Large intestine (tissue), 3 donors: ENCODE data around the gene STRIP2. TPM values are rescaled to one million over a fixed set of nuclear protein-coding genes. Genes with fewer than 3 reads are reported as not detected.
"Not testable (repeated sequence)": the region's sequence is repeated elsewhere in the genome, so short reads cannot be mapped to it uniquely, and the experiment has no call there.

ENCODE experiments used
- DNase-seq, 2 donors: peaks; one replicate each; pipeline versions ENCODE4 v3.0.0 to v3.0.0-alpha.2; 2013
- H3K27ac ChIP-seq: one replicate; pipeline ENCODE4 v1.5.1; 2013; ENCODE audit warnings: low read length
- H3K27me3 ChIP-seq: 2 replicates; pipeline ENCODE4 v1.6.1; 2013; ENCODE audit warnings: low read length; ENCODE audit not compliant: control insufficient read depth, insufficient read depth
- H3K36me3 ChIP-seq: 2 replicates; pipeline ENCODE4 v1.6.1; 2013; ENCODE audit warnings: low read length; ENCODE audit not compliant: control insufficient read depth, insufficient read depth
- H3K4me1 ChIP-seq: one replicate; pipeline ENCODE4 v1.6.1; 2013; ENCODE audit warnings: low read length; ENCODE audit not compliant: control insufficient read depth, insufficient read depth
- H3K4me3 ChIP-seq: one replicate; pipeline ENCODE4 v1.5.1; 2013; ENCODE audit warnings: low read length
- H3K9me3 ChIP-seq: one replicate; pipeline ENCODE4 v1.6.1; 2013; ENCODE audit warnings: mild to moderate bottlenecking, low read depth, low read length, moderate library complexity; ENCODE audit not compliant: control insufficient read depth
- WGBS: methylation state at CpG from one replicate; pipeline ENCODE4 v1.1.5; 2013; ENCODE audit warnings: low lambda C conversion rate; ENCODE audit not compliant: insufficient coverage; 5-methylcytosine and 5-hydroxymethylcytosine counted together
- polyA plus RNA-seq: library from polyadenylated mRNA; unstranded; fragments of 120-200 nt; gene quantifications from one replicate; pipeline ENCODE4 v1.2.1, GENCODE V29; 2013

The STRIP2 gene
- polyA plus RNA-seq, 1 donor = 2.0 TPM

DNA sequence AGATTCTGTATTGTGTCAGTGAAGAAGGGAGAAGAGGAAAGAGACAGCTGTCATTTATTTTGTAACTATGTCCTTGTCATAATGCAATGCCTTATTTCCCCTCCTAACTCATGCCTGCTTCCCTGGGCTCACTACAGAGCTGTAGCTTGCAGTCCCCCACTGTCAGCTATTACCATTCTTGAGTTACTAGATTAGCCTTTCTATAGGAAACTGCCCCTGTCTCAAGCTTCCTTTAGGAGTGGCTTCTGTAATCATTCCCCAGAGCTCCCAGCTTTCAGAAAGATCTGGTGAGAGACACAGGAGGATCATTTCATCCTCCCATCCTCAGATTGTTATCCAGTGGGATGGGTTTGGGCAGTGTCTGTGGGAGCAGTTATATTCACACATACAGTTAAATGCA, 35.7 kb downstream of the STRIP2 start:
- Histone ChIP-seq H3K36me3 (no peaks in the 10 kb centered on the region), H3K4me3 (no peak overlapping the region), H3K9me3 (no peaks in the 10 kb centered on the region), H3K27ac (no peak overlapping the region), H3K4me1 (no peaks in the 10 kb centered on the region), H3K27me3 (no peaks in the 10 kb centered on the region)
- DNase-seq = no peak

DNA sequence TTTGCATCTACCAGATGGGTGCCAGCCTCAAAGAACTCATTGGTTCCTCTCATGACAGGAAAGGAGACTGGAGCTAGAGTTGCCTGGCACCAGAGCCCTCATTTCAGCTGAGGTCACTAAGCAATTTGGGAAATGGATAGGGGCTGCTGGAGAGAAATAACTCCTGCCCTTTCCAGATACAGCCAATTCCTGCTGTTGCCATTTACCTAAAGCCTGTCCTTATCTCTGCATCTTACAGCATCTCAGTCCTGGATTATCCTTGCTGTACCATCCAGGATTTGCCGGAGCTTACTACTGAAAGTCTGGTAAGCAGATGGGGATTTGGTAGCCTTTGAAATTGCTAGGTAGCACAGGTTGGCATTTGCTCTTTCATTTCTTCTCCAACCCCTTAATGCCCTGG, 36.2 kb downstream of the STRIP2 start:
- Histone ChIP-seq H3K9me3 (no peaks in the 10 kb centered on the region), H3K4me3 (no peak overlapping the region), H3K36me3 (no peaks in the 10 kb centered on the region), H3K27ac (no peak overlapping the region), H3K4me1 (no peaks in the 10 kb centered on the region), H3K27me3 (no peaks in the 10 kb centered on the region)
- no CpG with 5 or more reads among the region's 1 CpG for WGBS
- DNase-seq = no peak

DNA sequence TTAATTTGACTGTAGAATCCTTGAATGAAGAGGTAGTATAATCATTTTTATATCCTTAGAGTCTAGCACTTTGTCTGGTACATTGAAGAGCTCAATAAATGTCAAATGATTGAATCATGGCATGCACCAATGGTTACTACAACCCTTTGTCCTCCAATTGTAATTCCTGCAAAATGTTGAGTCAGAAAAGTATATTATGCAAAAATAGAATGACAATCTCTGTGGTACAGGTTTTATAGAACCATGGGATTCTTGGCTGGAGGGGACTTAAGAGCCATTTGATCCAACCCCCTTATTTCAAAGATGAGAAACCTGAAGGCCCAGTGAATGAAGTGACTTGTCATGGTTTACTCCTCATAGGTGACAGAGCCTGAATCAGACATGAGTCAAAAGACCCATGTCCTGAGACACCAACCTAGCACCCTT, 37.2 kb downstream of the STRIP2 start:
- peaks cover 2% of the 10 kb centered on the region for H3K9me3 ChIP-seq
- no peaks in the 10 kb centered on the region for H3K27me3 ChIP-seq
- DNase-seq = no peak
- no peaks in the 10 kb centered on the region for H3K4me1 ChIP-seq
- no peaks in the 10 kb centered on the region for H3K36me3 ChIP-seq
- no peak overlapping the region for H3K4me3 ChIP-seq
- H3K27ac ChIP-seq = no peak overlapping the region

DNA sequence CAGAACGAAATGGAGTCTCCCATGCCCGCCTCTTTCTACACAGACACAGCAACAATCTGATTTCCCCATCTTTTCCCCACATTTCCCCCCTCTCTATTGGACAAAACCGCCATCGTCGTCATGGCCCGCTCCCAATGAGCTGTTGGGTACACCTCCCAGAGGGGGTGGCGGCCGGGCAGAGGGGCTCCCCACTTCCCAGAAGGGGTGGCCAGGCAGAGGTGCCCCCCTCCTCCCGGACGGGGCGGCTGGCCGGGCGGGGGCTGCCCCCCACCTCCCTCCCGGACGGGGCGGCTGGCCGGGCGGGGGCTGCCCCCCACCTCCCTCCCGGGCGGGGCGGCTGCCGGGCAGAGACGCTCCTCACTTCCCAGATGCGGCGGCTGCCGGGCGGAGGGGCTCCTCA, 41.7 kb downstream of the STRIP2 start:
- H3K27ac ChIP-seq, H3K9me3 ChIP-seq: not testable (repeated sequence)
- no CpG with 5 or more reads among the region's 27 CpGs for WGBS

DNA sequence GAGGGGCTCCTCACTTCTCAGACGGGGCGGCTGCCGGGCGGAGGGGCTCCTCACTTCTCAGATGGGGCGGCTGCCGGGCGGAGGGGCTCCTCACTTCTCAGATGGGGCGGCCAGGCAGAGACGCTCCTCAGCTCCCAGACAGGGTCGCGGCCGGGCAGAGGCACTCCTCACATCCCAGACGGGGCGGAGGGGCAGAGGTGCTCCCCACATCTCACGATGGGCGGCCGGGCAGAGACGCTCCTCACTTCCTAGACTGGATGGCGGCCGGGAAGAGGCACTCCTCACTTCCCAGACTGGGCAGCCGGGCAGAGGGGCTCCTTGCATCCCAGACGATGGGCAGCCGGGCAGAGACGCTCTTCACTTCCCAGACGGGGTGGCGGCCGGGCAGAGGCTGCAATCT, 42.2 kb downstream of the STRIP2 start:
- H3K4me3 ChIP-seq, DNase-seq, H3K9me3 ChIP-seq, H3K27ac ChIP-seq, H3K4me1 ChIP-seq, H3K36me3 ChIP-seq, H3K27me3 ChIP-seq: not testable (repeated sequence)
- WGBS = no CpG with 5 or more reads among the region's 27 CpGs

More for the DNA sequence above, 41.7 kb downstream of the STRIP2 start:
- not testable (repeated sequence) for H3K27me3 ChIP-seq, H3K4me3 ChIP-seq, H3K36me3 ChIP-seq, H3K4me1 ChIP-seq, DNase-seq

DNA sequence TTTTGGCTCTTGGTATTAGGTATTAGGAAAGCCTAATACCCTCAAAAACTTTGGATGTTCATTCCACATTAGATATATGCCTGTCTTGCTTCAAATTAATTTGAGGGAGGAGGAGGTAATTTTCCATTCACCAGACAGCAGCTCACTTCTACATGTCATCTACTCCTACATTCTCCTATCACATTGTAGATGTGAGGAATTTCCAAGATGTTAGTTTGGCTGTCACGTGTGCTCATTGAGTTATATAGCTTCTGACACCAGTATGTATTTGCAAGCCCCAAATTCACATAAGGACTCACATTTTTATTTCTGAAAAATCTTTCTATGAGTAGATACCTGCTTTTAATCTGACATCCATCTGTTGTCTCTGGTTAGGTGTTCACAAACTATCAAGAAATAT, 45.6 kb downstream of the STRIP2 start:
- Histone ChIP-seq H3K27ac (no peak overlapping the region), H3K4me3 (no peak overlapping the region), H3K4me1 (no peaks in the 10 kb centered on the region), H3K27me3 (no peaks in the 10 kb centered on the region), H3K36me3 (no peaks in the 10 kb centered on the region), H3K9me3 (peaks cover 4% of the 10 kb centered on the region)
- no CpG with 5 or more reads among the region's 1 CpG for WGBS
- DNase-seq = no peak

DNA sequence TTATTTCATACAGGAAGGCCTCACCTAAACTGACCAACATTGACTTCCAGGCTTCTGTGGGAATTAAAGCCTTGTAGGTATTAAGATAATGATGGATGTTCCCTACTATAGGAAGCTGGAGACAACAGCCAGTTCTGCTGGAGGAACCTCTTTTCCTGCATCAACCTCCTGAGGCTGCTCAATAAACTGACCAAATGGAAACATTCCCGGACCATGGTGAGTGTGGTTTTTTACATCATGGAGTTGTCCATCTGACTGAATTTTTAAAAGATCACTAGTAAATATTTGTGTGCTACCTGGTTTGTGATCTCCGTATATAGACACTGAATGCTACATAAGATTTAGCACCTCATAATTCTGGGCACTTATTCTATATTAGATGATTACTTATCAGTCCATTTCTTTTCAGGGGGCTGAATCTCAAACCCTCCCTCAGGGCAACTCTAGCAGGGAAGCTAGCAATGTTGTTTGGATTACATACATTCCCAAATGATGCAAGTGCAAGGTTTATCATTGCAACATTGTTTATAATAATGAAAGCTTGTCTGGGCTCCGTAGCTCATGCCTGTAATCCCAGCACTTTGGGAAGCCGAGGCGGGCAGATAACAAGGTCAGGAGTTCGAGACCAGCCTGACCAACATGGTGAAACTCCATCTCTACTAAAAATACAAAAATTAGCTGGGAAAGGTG, 46.6 kb downstream of the STRIP2 start:
- 73% methylated on average over 2 of the region's 6 CpGs for WGBS
- Histone ChIP-seq H3K4me1 (no peaks in the 10 kb centered on the region), H3K9me3 (peaks cover 4% of the 10 kb centered on the region), H3K4me3 (no peak overlapping the region), H3K36me3 (no peaks in the 10 kb centered on the region), H3K27me3 (no peaks in the 10 kb centered on the region), H3K27ac (no peak overlapping the region)
- DNase-seq = no peak

DNA sequence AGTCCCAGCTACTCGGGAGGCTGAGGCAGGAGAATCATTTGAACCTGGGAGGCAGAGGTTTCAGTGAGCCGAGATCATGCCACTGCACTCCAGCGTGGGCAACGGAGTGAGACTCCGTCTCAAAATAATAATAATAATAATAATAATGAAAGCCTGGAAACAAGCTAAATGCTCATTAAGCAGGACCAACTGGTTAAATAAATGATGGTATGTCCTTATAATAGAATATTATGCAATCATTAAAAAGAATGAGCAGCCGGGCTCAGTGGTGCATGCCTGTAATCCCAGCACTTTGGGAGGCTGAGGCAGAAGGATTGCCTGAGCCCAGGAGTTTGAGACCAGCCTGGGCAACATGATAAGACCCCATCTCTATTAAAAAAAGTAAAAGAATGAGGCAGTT, 47.1 kb downstream of the STRIP2 start:
- H3K36me3 ChIP-seq, H3K4me3 ChIP-seq, H3K27me3 ChIP-seq, H3K27ac ChIP-seq, H3K4me1 ChIP-seq, H3K9me3 ChIP-seq, DNase-seq: not testable (repeated sequence)
- no CpG with 5 or more reads among the region's 6 CpGs for WGBS

DNA sequence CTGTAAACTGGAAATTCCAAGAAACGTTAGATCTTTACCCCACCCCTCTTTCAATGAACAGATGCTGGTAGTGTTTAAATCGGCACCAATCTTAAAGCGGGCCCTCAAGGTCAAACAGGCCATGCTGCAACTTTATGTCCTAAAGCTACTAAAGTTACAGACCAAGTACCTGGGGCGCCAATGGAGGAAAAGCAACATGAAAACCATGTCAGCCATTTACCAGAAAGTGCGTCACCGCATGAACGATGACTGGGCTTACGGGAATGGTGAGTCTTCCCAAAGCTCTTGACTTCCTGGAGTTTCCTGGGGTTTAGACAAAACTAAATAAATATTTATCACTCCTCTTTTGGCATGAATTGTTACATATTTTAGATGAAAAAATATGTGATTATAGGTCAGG, 48.5 kb downstream of the STRIP2 start:
- no peak for DNase-seq
- no peaks in the 10 kb centered on the region for H3K27me3 ChIP-seq
- no peak overlapping the region for H3K4me3 ChIP-seq
- no peaks in the 10 kb centered on the region for H3K4me1 ChIP-seq
- no peaks in the 10 kb centered on the region for H3K36me3 ChIP-seq
- WGBS = no CpG with 5 or more reads among the region's 8 CpGs
- H3K27ac ChIP-seq = no peak overlapping the region
- no peaks in the 10 kb centered on the region for H3K9me3 ChIP-seq

DNA sequence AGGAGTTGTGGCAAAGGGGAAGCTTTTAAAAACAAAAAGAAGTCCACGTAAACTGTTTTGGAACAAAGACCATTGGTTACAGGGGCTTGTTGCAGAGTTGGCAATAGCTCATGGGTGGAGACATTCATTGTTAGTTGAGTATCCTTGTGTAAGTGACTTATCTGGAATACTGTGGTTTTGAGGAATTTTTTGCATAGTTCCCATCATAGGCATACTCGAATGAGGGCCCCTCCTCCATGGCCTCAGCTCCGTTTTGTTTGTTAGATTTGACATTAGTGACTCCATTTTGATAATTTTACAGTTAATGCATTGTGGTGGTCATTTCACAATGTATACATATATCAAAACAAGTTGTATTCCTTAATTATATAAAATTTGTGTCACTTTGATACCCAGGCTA, 55.3 kb downstream of the STRIP2 start:
- no peak overlapping the region for H3K27ac ChIP-seq
- 89% methylated on average over 3 of the region's 3 CpGs for WGBS
- H3K4me1 ChIP-seq = no peaks in the 10 kb centered on the region
- no peak for DNase-seq
- no peaks in the 10 kb centered on the region for H3K9me3 ChIP-seq
- no peaks in the 10 kb centered on the region for H3K36me3 ChIP-seq
- no peaks in the 10 kb centered on the region for H3K27me3 ChIP-seq
- no peak overlapping the region for H3K4me3 ChIP-seq

DNA sequence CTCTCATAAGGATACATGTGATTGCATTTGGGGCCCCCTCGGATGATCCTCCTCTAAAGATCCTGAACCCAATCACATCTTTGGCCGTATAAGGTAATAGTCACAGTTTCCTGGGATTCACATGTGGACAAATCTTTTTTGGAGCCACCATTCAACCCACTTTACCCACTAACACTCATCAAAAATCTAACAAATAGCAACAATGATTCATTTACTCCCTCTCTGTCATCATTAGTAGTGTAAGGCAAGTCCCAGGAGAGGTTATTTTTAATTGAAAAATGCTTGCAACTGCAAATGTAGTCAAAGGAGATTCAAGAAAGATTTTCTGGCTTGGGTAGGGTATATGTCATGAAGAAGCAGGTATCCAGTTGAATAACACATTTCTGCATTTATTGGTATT, 58.2 kb downstream of the STRIP2 start:
- no peak overlapping the region for H3K27ac ChIP-seq
- no peaks in the 10 kb centered on the region for H3K36me3 ChIP-seq
- DNase-seq = no peak
- no peaks in the 10 kb centered on the region for H3K4me1 ChIP-seq
- no peaks in the 10 kb centered on the region for H3K9me3 ChIP-seq
- no peak overlapping the region for H3K4me3 ChIP-seq
- H3K27me3 ChIP-seq = no peaks in the 10 kb centered on the region
- WGBS = 100% methylated on average over 1 of the region's 2 CpGs
